Chondrocyte (in vitro differentiated cells): Measurements from ENCODE around the gene TNFRSF8. TPM values are rescaled to one million over a fixed set of nuclear protein-coding genes. Genes with fewer than 3 reads are reported as not detected.
A peak's percentile ranks its signal among the peaks of the same experiment; 100 is the strongest.

Experiments
- DNase-seq: peaks from one replicate; pipeline ENCODE4 v3.0.0; 2021; ENCODE audit warnings: mixed read lengths, low spot score
- H3K27ac Mint-ChIP-seq: one replicate; pipeline ENCODE4 v1.8.0; 2021; ENCODE audit warnings: mild to moderate bottlenecking, moderate library complexity, mixed read lengths; ENCODE audit not compliant: unreplicated experiment
- H3K27me3 Mint-ChIP-seq: 2 replicates; pipeline ENCODE4 v1.8.0; 2021; ENCODE audit warnings: low read depth, mixed read lengths
- H3K36me3 Mint-ChIP-seq: 2 replicates; pipeline ENCODE4 v1.8.0; 2021; ENCODE audit warnings: low read depth, mixed read lengths
- H3K4me1 Mint-ChIP-seq: 2 replicates; pipeline ENCODE4 v1.8.0; 2021; ENCODE audit warnings: low read depth, mild to moderate bottlenecking, mixed read lengths
- H3K4me3 Mint-ChIP-seq: one replicate; pipeline ENCODE4 v1.8.0; 2021; ENCODE audit warnings: mild to moderate bottlenecking, moderate library complexity, mixed read lengths; ENCODE audit not compliant: unreplicated experiment
- H3K9me3 Mint-ChIP-seq: 2 replicates; pipeline ENCODE4 v1.8.0; 2021; ENCODE audit warnings: low read depth, mixed read lengths
- CTCF ChIP-seq: fragments of 200-600 bp; sonication (generic); IDR thresholded peaks from 2 replicates; pipeline ENCODE4 v1.5.0; 2021; ENCODE audit warnings: antibody characterized with exemption, mild to moderate bottlenecking, moderate library complexity
- total RNA-seq: library from RNA; stranded (reverse); gene quantifications from 3 replicates; pipeline ENCODE4 v1.2.1, GENCODE V29; 2021

TNFRSF8 gene
- total RNA-seq, 1 donor from 2014 or later = not detected

GRCh38 chr1:12075195-12076114 is 12.4 kb downstream of the TNFRSF8 start:
- Mint-ChIP-seq H3K4me3 (no peak overlapping the region), H3K27me3 (peaks cover 10% of the 10 kb centered on the region), H3K36me3 (peaks cover 2% of the 10 kb centered on the region), H3K27ac (peak overlapping the region; percentile 65), H3K9me3 (peaks cover 5% of the 10 kb centered on the region), H3K4me1 (peaks cover 7% of the 10 kb centered on the region)
- peak; percentile 11 for DNase-seq
- TF ChIP-seq CTCF = no peak

- Mint-ChIP-seq H3K4me1 (peaks cover 7% of the 10 kb centered on the region), H3K27ac (peak overlapping the region; percentile 57), H3K36me3 (peaks cover 2% of the 10 kb centered on the region), H3K9me3 (peaks cover 5% of the 10 kb centered on the region), H3K4me3 (no peak overlapping the region), H3K27me3 (peaks cover 10% of the 10 kb centered on the region)
- TF ChIP-seq CTCF = no peak
- DNase-seq = peak; percentile 53
Measured at GRCh38 chr1:12076425-12077005, 13.4 kb downstream of the TNFRSF8 start.

- no peak overlapping the region for H3K27ac Mint-ChIP-seq
- peaks cover 5% of the 10 kb centered on the region for H3K36me3 Mint-ChIP-seq
- TF ChIP-seq CTCF = no peak
- H3K9me3 Mint-ChIP-seq = peaks cover 16% of the 10 kb centered on the region
- peaks cover 10% of the 10 kb centered on the region for H3K27me3 Mint-ChIP-seq
- peaks cover 7% of the 10 kb centered on the region for H3K4me1 Mint-ChIP-seq
- no peak overlapping the region for H3K4me3 Mint-ChIP-seq
- peak; percentile 33 for DNase-seq
Measured at GRCh38 chr1:12078575-12078937, 15.5 kb downstream of the TNFRSF8 start.

- Mint-ChIP-seq H3K4me1 (peaks cover 7% of the 10 kb centered on the region), H3K9me3 (peaks cover 21% of the 10 kb centered on the region), H3K4me3 (no peak overlapping the region), H3K36me3 (peaks cover 8% of the 10 kb centered on the region), H3K27me3 (peaks cover 10% of the 10 kb centered on the region), H3K27ac (no peak overlapping the region)
- TF ChIP-seq CTCF = peak; percentile 80
- peak; percentile 48 for DNase-seq
Measured at GRCh38 chr1:12078938-12079861, 16.1 kb downstream of the TNFRSF8 start.

GRCh38 chr1:12080156-12080555 is 17.1 kb downstream of the TNFRSF8 start:
- no peak for TF ChIP-seq CTCF
- DNase-seq = peak; percentile 35
- no peak overlapping the region for H3K4me3 Mint-ChIP-seq
- peaks cover 21% of the 10 kb centered on the region for H3K9me3 Mint-ChIP-seq
- peaks cover 8% of the 10 kb centered on the region for H3K36me3 Mint-ChIP-seq
- no peak overlapping the region for H3K27ac Mint-ChIP-seq
- peaks cover 10% of the 10 kb centered on the region for H3K27me3 Mint-ChIP-seq
- H3K4me1 Mint-ChIP-seq = peaks cover 7% of the 10 kb centered on the region
